Stimulated activated CD4-positive, alpha-beta T cell treated with anti-CD3 and anti-CD28 coated beads, Interleukin-2, amount 100 ng/mL, for 48 hours (primary cell): Measurements from ENCODE around the gene GMEB1.

Experiments used
- DNase-seq, 2 donors: peaks; one replicate each; pipeline ENCODE4 v3.0.0-alpha.2; 2020

Gene GMEB1

DNA sequence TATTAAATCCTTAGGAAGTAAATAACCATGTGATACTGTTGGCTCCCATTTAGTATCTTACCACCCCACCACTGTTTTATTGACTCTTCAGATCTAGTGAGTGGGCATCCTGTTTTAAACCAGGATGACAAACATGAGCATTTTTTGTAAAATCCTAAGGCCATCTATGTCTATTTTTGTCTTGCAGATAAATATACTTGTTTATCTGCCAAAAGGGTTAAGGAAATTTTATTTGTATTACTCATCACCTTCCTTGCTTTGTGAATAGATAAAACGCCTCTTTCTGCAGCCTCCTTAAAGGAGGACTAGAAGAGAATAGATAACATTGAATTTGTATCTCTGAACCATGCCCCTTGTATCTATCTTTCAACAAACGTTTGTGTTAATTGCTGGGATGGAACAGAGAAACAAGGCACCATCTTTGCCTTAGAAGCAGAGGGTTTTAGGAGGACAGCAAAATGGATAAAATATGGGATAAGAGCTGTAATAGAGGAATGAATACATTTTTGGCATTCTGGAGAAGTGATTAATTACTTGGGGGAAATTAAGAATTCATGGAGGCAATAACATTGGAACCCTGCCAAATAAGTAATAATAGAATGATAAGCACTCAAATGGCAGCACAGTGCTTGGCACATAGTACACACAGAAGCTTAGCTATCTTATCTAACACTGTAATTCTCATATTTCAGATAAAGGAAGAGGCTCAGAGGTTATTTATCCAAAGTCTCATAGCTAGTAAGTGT, 82.9 kb downstream of the GMEB1 start:
- no peak for DNase-seq

DNA sequence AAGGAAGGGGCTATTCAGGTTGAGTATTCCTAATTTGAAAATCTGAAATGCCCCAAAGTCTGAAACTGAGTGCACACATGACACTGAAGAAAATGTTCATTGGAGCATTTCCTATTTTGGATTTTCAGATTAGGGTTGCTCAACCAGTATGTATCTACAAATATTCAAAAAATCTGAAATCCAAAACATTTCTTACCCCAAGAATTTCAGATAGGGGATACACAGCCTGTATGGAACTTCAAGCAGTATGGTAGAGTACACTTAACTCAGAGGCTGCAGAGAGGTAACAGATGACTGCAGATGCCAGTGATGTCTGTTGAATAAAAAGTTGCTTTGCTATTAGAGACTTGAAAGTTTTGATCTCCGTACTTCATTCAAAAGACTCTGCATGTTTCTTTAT, 87.1 kb downstream of the GMEB1 start:
- DNase-seq: no peak

DNA sequence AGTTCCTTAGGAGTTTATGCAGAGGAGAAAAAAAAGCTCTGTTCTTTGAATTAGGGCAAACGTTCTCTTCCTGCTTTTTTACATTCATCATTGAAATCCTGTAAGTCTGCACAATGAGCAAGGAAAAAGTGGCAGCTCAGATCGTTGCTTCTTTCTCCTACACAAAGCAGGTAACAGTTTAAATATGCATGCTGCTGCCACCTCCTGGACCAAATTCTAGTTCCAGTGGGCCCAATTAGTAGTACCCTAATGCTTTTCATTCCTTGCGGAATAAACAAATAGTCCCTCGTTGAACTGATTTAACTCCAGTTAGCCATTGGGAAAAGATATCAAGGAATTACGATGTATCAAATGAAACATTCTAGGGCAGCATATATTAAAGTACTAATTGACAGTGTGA, 88.3 kb downstream of the GMEB1 start:
- no peak for DNase-seq

DNA sequence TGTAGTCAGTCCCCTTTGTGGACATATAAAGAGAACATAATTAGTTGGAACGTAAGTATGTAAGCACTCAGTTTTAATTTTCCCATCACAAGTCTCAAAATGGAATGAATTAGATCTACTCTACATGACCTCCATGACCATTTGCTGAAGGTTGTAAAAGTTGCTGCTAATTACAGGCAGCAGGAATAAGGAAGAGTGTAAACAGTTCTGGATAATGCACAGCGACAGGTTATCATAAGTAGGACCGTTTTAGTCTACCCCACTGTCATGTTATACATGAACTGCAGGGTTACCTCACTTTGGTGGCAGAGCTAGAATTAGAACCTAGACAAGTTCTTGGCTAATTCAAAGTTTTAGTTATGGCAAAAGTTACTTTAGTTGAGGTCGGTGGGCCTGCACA, 89.8 kb downstream of the GMEB1 start:
- no peak for DNase-seq

DNA sequence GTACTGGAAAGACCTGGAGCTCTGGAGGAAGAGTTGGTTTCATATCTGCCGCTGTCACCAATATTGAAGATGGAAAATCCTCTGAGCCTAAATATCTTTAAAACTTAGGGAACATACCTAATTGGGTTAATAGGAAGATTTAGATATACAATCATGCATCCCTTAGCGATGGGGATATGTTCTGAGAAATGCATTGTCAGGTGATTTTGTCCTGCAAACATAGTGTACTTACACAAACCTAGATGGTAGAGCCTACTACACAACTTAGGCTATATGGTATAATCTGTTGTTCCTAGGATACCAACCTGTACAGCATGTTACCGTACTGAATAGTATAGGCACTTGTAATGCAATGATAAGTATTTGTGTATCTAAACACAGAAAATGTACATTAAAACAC, 90.7 kb downstream of the GMEB1 start:
- DNase-seq: no peak

DNA sequence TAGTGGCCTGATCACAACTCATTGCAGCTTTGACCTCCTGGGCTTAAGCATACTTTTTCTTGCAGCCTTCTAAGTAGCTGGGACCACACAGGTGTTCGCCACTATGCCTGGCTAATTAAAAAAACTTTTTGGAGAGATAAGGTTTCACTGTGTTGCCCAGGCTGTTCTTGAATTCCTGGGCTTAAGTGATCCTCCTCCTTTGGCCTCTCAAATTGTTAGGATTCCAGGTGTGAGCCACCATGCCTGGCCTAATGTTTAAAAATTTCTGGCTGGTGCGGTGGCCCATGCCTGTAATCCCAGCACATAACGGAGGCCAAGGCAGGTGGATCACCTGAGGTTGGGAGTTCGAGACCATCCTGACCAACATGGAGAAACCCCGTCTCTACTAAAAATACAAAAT, 92.6 kb downstream of the GMEB1 start:
- no peak for DNase-seq

DNA sequence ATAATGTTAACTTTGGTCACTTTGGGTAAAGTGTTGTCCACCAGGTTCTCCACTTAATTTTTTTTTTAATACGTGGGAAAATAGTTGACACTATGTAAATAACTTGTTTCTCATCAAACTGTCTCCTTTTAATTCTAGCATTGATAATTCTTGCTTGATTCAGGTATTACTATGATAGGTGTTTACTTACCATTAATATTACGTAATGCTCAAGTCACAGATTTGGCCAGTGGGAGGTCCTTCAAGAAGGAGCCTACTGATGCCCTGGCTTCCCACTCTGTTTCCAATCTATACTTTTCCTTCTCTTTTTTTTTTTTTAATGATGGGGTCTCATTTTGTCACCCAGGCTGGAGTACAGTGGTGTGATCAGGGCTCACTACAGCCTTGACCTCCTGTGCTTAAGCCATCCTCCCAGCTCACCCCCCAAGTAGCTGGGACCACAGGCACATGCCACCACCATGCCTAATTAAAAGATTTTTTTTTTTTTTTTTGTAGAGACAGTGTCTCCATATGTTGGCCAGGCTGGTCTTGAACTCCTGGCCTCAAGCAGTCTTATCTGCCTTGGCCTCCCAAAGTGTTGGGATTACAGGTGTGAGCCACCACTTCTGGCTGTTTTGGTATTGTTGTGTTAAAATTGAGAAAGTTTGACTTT, 98.1 kb downstream of the GMEB1 start:
- no peak for DNase-seq
